Common myeloid progenitor, CD34-positive (primary cell): Measurements from ENCODE around the gene CAMTA1.

Experiments used
- CTCF ChIA-PET: fragments of 350-600 bp; sonication (Branson Sonifier 250); formaldehyde crosslinking; loops from one replicate; lab custom pipeline; 2021; ENCODE audit warnings: antibody characterized with exemption; lab: Charles Lee
- POLR2A ChIA-PET: fragments of 350-600 bp; sonication (Branson Sonifier 250); formaldehyde crosslinking; loops from one replicate; lab custom pipeline; 2021; ENCODE audit warnings: antibody characterized with exemption; lab: Charles Lee
- DNase-seq, 3 donors: peaks; one replicate each; pipeline versions ENCODE4 v3.0.0 to v3.0.0-alpha.2; 2013
- H3K27ac ChIP-seq, 2 experiments: 1 replicate in 1 of 2; 2 replicates in 1 of 2; pipeline ENCODE4 v1.7.0; 2013; ENCODE audit warnings: inconsistent platforms in 2 of 2, low read length in 2 of 2, mild to moderate bottlenecking in 2 of 2, low read depth in 1 of 2, moderate library complexity in 1 of 2; ENCODE audit not compliant: severe bottlenecking in 2 of 2, insufficient read depth in 1 of 2, poor library complexity in 1 of 2
- H3K27me3 ChIP-seq, 5 experiments: replicated peaks in 2 of 5; 1 replicate in 3 of 5; 2 replicates in 2 of 5; pipeline versions ENCODE4 v1.6.1 to v1.7.0; 2013; ENCODE audit warnings: low read length in 4 of 5, mild to moderate bottlenecking in 2 of 5, moderate library complexity in 2 of 5, inconsistent platforms in 1 of 5; ENCODE audit not compliant: insufficient read depth in 5 of 5, control insufficient read depth in 4 of 5
- H3K36me3 ChIP-seq, 4 experiments: 1 replicate in 2 of 4; 2 replicates in 2 of 4; pipeline versions ENCODE4 v1.6.1 to v1.7.0; 2013; ENCODE audit warnings: low read length in 3 of 4, control low read depth in 1 of 4, mild to moderate bottlenecking in 1 of 4; ENCODE audit not compliant: control insufficient read depth in 4 of 4, insufficient read depth in 4 of 4
- H3K4me1 ChIP-seq, 4 experiments: 1 replicate in 3 of 4; 2 replicates in 1 of 4; pipeline versions ENCODE4 v1.6.1 to v1.7.1; 2013; ENCODE audit warnings: low read length in 3 of 4, mild to moderate bottlenecking in 3 of 4, control low read depth in 1 of 4, inconsistent platforms in 1 of 4, moderate library complexity in 1 of 4; ENCODE audit not compliant: control insufficient read depth in 4 of 4, insufficient read depth in 4 of 4; ENCODE audit errors: control extremely low read depth in 1 of 4
- H3K4me3 ChIP-seq, 7 experiments: 1 replicate in 4 of 7; 2 replicates in 3 of 7; pipeline versions ENCODE4 v1.5.1 to v1.7.0; 2013; ENCODE audit warnings: mild to moderate bottlenecking in 7 of 7, low read length in 6 of 7, moderate library complexity in 6 of 7, inconsistent platforms in 2 of 7, low read depth in 2 of 7, control low read depth in 1 of 7; ENCODE audit not compliant: insufficient read depth in 4 of 7, control insufficient read depth in 1 of 7; ENCODE audit errors: extremely low read depth in 1 of 7
- H3K9me3 ChIP-seq, 5 experiments: 1 replicate in 4 of 5; 2 replicates in 1 of 5; pipeline versions ENCODE4 v1.6.1 to v1.7.1; 2013; ENCODE audit warnings: low read length in 4 of 5, mild to moderate bottlenecking in 2 of 5, inconsistent platforms in 1 of 5, low read depth in 1 of 5, moderate library complexity in 1 of 5; ENCODE audit not compliant: control insufficient read depth in 4 of 5, insufficient read depth in 2 of 5; ENCODE audit errors: control extremely low read depth in 1 of 5
- WGBS: methylation state at CpG from one replicate; pipeline ENCODE4 v1.1.5; 2013; ENCODE audit not compliant: insufficient coverage; 5-methylcytosine and 5-hydroxymethylcytosine counted together

The CAMTA1 gene

DNA sequence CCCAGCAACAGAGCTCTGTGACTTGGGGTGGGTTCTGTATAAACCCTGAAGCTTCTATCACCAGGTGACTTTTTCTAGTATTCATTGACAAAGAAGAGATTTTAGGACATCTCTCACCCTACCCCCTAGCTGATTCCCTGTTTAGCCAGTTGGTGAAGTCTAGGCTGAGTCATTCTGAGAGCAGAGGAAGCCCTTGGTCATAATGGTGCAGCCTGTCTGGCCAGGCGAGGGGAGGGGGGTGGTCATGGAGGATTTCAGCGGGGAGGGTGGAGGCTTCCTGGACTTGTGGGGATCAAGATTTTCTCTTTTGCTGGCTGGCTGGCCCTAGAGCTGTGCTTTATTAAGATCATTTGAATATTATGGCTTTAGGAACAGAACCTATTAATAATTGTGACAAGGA lies 262.6 kb downstream of the CAMTA1 start:
- ChIA-PET CTCF (interaction anchor here (0.7 kb wide), 2 partner anchors 17 to 270 kb away, joined by 3 read pairs; no protein-coding TSS in a partner anchor), POLR2A (no interaction called here)
- peaks cover 0 to 5% (median 3%) of the 10 kb centered on the region in 5 experiments for H3K9me3 ChIP-seq
- H3K27ac ChIP-seq, result no peak overlapping the region
- no peaks in the 10 kb centered on the region for H3K36me3 ChIP-seq
- H3K4me1 ChIP-seq, result no peaks in the 10 kb centered on the region
- H3K27me3 ChIP-seq, result peaks cover 0 to 10% (median 2%) of the 10 kb centered on the region in 5 experiments
- H3K4me3 ChIP-seq, result no peak overlapping the region
- peak in 1 of 3 donors; percentile 3 for DNase-seq
- WGBS, result 80% methylated on average over 1 of the region's 2 CpGs

DNA sequence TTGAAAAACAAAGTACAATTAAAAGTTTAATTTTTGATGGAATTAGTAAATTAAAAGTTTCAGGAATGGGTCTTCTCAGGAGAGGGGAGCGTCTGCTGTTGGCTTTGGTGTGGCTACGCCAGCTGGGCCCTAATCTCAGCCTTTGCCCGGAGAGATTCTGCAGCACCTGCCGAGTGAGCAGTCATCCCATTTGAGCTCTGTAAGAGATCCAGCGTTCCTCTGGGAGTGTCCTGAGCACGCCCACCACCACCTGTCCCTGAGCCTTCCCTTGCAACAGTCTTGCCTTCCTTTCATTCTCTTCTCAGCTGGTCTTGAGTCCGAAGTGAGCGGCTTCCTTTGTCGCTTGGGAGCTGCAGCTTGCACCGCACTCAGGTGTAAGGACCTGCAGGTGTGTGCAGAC lies 263.1 kb downstream of the CAMTA1 start:
- CTCF ChIA-PET, result interaction anchor here (0.7 kb wide), 1 partner anchor 16 kb away, joined by 3 read pairs; no protein-coding TSS in a partner anchor

DNA sequence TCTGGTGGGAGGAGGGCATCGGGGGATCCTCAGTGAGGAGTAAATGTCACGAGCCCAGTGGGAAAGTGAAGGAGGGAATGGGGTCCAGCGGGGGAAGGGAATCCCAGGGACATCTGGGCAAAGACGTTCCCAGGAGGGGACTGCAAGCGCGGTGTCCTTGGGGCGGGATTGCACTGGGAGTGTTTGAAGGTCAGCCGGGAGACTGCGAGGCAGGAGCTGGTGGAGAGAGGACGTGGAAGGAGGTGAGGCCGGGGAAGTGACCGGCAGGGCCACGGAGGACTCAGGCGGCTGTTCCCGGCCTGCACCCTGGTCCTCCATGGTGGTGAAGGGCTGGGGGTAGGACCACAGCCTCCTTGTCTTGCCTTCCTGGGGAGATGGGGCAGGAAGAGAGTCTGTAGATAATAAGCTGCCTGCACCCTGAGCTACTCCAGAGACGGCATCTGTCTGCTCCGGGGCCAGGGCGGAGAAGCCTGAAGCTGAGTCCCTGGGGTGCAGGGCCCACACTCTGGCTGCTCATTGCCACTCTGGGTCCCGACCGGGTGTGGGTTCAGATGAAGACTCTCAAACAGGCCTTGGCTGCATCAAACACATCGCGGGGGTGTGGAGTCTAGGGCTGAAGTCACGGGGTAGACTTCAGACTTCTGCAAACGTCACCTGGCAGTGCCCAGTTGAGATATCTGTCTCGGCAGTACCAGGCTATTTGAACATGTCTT lies 264.8 kb downstream of the CAMTA1 start:
- 94% methylated on average over 25 of the region's 25 CpGs for WGBS
- Histone ChIP-seq H3K27me3 (peaks cover 0 to 9% (median 2%) of the 10 kb centered on the region in 5 experiments), H3K27ac (no peak overlapping the region), H3K36me3 (no peaks in the 10 kb centered on the region), H3K4me1 (no peaks in the 10 kb centered on the region), H3K4me3 (no peak overlapping the region), H3K9me3 (peaks cover 0 to 11% (median 5%) of the 10 kb centered on the region in 5 experiments)
- DNase-seq, result no peak
- CTCF ChIA-PET, result no interaction called here
- POLR2A ChIA-PET, result interaction anchor here (0.5 kb wide), 1 partner anchor 847 kb away, joined by 3 read pairs; no protein-coding TSS in a partner anchor

More for the DNA sequence above, 263.1 kb downstream of the CAMTA1 start:
- Histone ChIP-seq H3K27ac (no peak overlapping the region), H3K27me3 (peaks cover 0 to 10% (median 2%) of the 10 kb centered on the region in 5 experiments), H3K4me1 (no peaks in the 10 kb centered on the region), H3K9me3 (peaks cover 0 to 5% (median 3%) of the 10 kb centered on the region in 5 experiments), H3K4me3 (no peak overlapping the region), H3K36me3 (no peaks in the 10 kb centered on the region)
- no peak for DNase-seq
- POLR2A ChIA-PET, result no interaction called here
- 87% methylated on average over 10 of the region's 10 CpGs for WGBS

DNA sequence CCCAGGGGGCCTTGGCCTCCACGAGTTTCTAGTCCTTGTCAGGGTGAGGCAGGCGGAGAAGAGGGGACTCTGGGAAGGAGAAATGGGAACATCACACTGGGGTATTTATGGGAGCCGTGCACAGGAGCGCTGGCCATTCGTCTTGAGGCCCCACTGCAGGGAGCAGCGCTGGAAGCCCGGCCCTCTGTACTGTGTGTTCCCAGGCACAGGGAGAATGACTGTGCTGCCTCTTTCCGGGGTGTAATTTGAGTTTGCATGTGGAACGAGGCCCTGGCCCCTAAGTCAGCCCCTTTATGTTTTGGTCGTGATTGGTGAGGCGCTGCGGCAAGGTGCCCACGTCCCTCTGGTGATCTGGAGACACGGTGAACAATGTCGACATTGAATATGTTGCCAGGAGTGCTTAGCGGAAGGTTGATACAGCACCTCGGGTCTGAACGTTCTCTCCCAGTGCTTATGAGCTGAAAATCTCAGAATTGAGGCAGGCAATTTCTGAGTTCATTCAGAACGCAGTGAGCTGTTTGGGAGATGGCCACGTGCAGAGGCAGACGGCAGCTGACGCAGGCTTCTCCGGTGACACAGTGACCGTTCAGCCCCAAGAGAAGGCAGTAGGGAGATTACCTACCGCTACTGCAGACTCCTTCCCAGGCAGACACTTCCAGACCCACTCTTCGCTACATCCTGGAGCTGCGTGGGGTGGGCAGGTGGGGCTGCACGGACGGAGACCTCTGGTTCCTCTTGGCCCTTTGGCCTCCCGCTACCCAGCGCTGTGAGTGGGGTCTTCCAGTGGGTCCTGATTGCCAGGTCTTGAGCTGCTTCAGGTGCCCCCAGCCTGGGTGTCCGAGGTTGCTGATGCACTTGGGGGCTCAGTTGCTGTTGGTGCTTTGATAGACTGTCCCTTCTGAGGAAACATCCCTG lies 265.8 kb downstream of the CAMTA1 start:
- CTCF ChIA-PET, result no interaction called here
- peaks cover 0 to 9% (median 0%) of the 10 kb centered on the region in 5 experiments for H3K27me3 ChIP-seq

DNA sequence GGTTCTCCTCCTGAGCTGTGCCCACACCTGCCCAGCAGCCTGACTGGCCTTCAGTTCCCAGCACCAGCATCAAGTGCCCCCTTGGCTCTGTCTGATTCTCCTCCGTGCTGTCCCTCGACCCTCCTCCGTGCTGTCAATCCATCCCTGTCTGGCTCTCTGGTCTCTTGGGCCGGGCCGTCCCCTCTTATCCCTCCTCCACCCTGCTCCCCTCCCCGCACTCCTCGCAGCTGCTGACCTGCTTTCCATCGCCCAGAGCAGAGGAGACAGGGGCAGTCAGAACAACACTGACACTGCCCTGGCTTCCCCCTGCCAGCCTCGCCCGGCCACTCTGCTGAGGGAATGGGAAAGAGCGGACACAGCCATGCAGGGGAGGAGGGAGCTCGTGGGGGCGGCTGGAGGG lies 267.4 kb downstream of the CAMTA1 start:
- Histone ChIP-seq H3K36me3 (no peaks in the 10 kb centered on the region), H3K9me3 (peaks cover 0 to 10% (median 3%) of the 10 kb centered on the region in 5 experiments), H3K4me3 (no peak overlapping the region), H3K27me3 (peaks cover 0 to 3% (median 0%) of the 10 kb centered on the region in 5 experiments), H3K27ac (no peak overlapping the region), H3K4me1 (no peaks in the 10 kb centered on the region)
- CTCF ChIA-PET, result no interaction called here
- DNase-seq, result no peak
- WGBS, result 80% methylated on average over 8 of the region's 13 CpGs
- POLR2A ChIA-PET, result no interaction called here

More for the DNA sequence above, 265.8 kb downstream of the CAMTA1 start:
- Histone ChIP-seq H3K4me1 (no peaks in the 10 kb centered on the region), H3K9me3 (peaks cover 0 to 13% (median 5%) of the 10 kb centered on the region in 5 experiments), H3K27ac (no peak overlapping the region), H3K4me3 (no peak overlapping the region), H3K36me3 (no peaks in the 10 kb centered on the region)
- WGBS, result 91% methylated on average over 32 of the region's 32 CpGs
- DNase-seq, result no peak
- POLR2A ChIA-PET, result no interaction called here

DNA sequence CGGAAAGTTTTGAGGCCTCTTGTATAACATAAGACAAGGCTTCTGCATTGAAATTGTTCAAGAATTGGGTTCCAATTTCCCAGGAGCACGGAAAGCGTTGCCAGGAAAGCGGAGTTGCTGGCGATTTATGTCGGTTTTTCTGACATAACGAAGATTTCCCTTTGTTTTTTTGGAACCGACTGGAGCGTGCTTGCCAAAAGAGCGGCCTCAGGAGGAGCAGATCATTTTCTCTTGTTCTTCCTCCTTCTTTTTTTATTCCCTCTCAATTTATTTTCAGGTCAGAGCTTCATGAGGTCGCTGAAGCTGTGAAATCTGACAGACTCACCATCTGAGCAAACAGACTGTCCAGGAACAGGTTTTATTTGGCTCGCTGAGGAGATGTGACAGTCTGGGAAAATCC lies 275.5 kb downstream of the CAMTA1 start:
- CTCF ChIA-PET, result interaction anchor here (1.4 to 1.9 kb wide), 2 partner anchors 18 to 587 kb away, joined by 3 to 8 read pairs; no protein-coding TSS in a partner anchor
- WGBS, result 95% methylated on average over 12 of the region's 12 CpGs

More for the DNA sequence above, 275.5 kb downstream of the CAMTA1 start:
- H3K27ac ChIP-seq, result no peak overlapping the region
- peaks cover 0 to 14% (median 0%) of the 10 kb centered on the region in 5 experiments for H3K27me3 ChIP-seq
- H3K4me3 ChIP-seq, result no peak overlapping the region
- H3K4me1 ChIP-seq, result no peaks in the 10 kb centered on the region
- peaks cover 0 to 2% (median 0%) of the 10 kb centered on the region in 5 experiments for H3K9me3 ChIP-seq
- no peak for DNase-seq
- POLR2A ChIA-PET, result no interaction called here
- no peaks in the 10 kb centered on the region for H3K36me3 ChIP-seq
